HPDE6-E6E7 (cell line): ENCODE data around the gene SPATA25.
"Not testable (repeated sequence)": the region's sequence is repeated elsewhere in the genome, so short reads cannot be mapped to it uniquely, and the experiment has no call there.

Experiments used
- DNase-seq: peaks from one replicate; pipeline ENCODE4 v3.0.0; 2011; ENCODE audit warnings: missing footprints; ENCODE audit errors: extremely low spot score

Gene SPATA25

GRCh38 chr20:45913116-45913515, 25.7 kb upstream of the SPATA25 start:
- DNase-seq: no peak

- no peak for DNase-seq
Measured at GRCh38 chr20:45912344-45912682, 24.9 kb upstream of the SPATA25 start.

- DNase-seq: no peak
Measured at GRCh38 chr20:45911486-45912343, 24.3 kb upstream of the SPATA25 start, which contains the start of gene PLTP. PLTP (minus strand) TSS chr20:45912155; CDS start chr20:45911452, 703 bp downstream.

DNA sequence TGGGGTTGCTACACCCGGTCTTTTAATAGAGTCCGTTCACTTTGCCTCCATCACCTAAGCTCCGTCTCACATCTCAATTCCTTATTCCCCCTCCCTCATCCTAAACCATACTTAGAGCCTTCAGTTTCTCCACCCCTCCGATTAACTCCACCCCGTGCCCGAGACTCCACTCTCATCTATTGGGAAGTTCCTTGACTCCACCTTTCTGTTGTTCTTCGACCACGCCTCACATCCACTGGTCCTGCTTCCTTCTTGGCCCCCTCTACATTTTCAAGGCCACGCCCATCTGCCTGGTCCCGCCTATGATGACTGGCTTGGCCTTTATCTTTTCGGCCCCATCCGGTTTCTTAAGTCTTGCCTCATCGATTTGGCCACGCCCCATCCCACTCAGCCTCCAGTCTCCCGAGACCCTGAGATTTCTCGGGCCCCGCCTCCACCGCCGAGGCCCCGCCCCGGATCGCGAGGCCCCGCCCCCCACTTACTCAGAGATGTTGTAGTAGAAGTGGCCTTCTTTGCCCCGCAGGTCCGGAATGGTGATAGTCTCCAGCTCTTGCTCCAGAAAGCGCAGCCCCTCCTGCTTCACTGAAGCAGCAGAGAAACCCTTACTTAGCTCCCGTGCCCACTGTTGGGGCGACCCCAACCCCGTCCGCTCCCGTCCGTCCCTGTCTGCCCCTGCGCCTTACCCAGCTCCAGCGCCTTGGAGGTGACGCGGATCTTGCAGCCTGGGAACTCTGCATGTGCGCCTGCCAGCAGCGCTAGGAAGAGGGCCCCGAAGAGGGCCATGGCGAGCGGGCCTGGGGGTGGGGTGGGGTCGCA, 23.5 kb upstream of the SPATA25 start:
- peak; percentile 98 for DNase-seq

- DNase-seq: no peak
Measured at GRCh38 chr20:45909817-45910669, 22.6 kb upstream of the SPATA25 start.

- DNase-seq: no peak
Measured at GRCh38 chr20:45909336-45909808, 21.9 kb upstream of the SPATA25 start.

DNA sequence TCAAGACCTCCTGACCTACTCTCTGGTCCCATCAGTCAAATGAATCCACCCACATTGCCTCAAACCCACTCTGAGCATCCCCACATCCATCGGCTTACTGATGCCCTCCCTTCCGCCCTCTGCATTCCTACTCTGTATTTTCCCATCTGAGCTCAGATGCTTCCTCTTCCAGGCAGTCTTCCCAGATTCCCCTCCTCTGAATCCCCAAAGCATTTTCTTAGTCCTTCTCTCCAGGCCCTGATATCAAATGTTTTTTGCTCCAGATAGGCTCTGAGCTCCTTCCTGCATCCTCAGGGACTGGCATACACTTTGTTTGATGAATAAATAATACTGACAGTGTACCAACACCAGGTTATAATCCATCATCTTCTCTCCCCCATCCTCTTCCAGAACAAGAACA, 20.7 kb upstream of the SPATA25 start:
- DNase-seq: no peak

GRCh38 chr20:45907219-45907948, 20.0 kb upstream of the SPATA25 start:
- no peak for DNase-seq

DNA sequence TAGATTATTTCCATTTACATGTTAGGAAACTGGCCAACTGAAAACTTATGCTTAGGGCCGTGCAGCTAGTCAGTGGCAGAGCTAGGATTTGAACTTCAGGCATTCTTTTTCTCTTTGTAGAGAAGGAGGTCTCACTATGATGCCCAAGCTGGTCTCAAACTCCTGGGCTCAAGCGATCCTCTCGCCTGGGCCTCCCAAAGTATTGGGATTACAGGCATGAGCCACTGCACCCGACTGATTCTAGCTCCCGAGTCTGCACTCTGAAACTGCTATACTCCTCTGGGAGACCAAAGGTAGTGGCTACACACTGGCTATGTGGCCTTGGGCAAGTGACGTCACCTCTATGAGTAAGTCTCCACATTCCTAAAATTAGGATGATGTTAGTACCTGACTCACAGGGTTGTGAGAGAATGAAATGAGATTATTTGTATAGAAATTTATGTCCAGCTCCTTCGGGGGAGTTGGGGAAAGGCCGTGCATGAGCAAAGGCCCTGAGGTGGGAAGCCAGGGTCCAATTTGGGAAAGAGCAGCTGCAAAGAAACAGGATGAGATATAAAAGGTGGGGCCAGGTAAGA, 18.2 kb upstream of the SPATA25 start:
- DNase-seq: peak; percentile 95

- DNase-seq: no peak
Measured at GRCh38 chr20:45904583-45905504, 17.4 kb upstream of the SPATA25 start.

DNA sequence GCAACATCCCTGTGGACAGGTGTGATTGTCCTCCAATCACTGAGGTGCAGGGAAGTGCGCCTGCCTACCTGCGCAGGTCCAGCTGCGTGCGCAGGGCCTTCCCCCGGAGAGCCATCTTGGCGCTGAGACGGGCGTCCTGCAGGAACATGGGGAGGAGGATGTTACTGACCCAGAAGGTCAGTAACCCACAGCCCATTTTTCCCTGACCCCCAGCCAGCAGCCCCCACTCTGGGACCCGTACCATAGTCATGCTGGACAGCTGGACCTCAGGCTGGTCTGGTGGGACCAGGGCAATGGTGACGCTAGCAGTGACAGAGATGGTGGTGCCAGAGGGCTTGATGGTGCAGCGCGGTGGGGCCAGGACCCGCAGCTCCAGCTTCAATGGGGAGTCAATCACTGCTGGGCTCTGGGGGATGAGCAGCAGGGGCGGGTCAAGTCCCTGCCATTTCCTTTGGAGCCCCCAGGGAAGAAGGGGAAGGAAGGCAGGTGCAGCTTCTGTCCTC, 14.8 kb upstream of the SPATA25 start:
- DNase-seq: no peak

- DNase-seq: not testable (repeated sequence)
Measured at GRCh38 chr20:45901332-45901731, 13.9 kb upstream of the SPATA25 start.

DNA sequence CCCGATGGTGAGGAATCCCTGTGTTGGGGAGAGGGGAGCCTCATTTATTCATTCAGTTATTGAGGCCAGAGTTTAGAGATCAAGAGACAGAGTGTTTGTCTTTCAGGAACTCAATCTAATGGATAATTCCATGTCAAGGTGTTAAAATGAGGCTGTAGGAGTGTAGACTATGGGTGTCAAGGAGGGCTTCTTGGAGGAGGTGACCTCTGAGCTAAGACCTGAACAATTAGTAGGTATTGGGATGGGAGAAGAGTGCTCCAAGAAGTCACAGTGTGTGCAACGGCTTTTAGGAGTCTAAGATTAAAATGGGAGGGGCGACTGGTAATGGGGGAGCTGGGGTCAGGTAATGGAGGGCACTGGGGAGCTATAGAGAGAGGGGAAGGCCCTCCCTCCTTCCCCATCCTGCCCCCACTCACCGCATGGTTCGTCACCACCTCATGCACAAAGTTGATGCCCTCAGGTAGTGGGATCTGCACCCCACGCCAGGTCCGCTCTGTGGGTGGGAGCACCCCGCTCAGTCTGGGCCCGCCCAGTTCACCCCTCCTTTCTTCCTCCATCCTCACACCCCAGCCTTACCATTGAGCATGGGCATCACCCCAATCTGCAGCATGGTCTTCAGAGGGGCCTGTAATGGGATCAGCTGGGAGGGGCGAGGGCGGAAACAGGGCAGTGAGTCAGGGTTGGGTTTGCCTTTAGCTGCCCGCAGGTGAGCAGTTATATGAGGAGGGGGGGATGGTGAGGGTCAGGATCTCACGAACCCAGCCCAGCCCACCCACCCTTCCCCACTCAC, 11.8 kb upstream of the SPATA25 start:
- no peak for DNase-seq

- no peak for DNase-seq
Measured at GRCh38 chr20:45898285-45898684, 10.9 kb upstream of the SPATA25 start.

DNA sequence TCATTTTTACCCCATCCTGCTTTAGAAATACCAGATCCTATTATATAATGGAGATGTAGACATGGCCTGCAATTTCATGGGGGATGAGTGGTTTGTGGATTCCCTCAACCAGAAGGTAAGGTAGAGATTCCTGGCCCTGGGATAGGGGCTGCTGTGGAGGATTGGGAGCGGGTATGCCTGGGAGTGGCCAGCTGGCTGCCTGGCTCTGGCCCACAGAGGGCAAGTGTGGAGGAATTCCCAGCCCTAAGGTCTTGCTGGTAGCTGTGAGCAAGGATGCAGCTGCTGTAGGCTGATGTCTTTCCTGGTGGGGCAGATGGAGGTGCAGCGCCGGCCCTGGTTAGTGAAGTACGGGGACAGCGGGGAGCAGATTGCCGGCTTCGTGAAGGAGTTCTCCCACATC, 10.3 kb upstream of the SPATA25 start:
- DNase-seq: no peak

DNA sequence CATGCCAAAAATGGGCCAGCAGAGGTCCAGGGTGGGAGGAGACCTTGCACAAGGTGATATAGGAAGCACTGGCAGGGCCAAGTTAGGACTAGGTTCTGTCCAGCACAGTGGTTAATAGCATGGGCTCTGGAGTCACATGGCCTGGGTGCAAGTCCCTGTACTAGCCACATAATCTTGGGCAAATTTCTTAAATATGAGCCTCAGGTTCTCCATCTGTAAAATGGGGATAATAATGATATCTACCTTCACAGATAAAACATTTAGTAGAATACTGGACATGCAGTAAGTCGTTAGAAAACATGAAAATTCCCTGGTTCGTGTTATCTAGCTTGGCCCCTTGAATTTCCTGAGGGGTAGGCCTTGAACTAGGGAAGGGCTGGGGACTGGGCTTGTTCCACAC, 9.9 kb upstream of the SPATA25 start:
- no peak for DNase-seq

DNA sequence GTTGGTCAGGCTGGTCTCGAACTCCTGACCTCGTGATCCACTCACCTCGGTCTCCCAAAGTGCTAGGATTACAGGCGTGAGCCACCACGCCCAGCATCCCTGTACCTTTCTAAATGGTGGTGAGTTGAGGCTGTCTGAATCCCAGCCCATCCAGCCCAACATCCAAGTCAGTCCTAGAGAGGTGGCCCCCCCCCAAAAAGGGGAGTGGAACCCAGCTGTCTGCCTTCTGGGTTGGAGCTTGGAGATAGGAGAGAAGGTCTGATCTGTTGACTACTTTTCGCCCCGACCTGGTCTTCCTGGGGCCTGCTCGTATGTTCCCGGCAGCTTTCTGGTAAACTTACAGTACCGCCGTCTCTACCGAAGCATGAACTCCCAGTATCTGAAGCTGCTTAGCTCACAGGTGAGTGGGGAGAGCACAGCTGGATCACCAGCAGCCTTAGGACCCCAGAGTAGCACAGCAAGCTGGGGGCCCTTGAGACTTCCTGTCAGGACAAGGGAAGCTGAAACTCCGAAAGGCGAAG, 9.3 kb upstream of the SPATA25 start:
- no peak for DNase-seq

GRCh38 chr20:45894797-45895196, 7.4 kb upstream of the SPATA25 start:
- DNase-seq: no peak
